ENCODE measurements around the gene UAP1L1. TPM values are rescaled to one million over a fixed set of nuclear protein-coding genes. Genes with fewer than 3 reads are reported as not detected.
A peak's percentile ranks its signal among the peaks of the same experiment; 100 is the strongest.

The UAP1L1 gene
- total RNA-seq, 2 donors from 2014 or later, result 15.2 to 20.5 TPM

GRCh38 chr9:137067860-137068538 lies 9.3 kb upstream of the UAP1L1 start:
- intact Hi-C loops (cut with DNase I), result loop anchor here in 1 of 2 donors (10.0 kb wide), 1 partner anchor 283 kb away; no protein-coding TSS in a partner anchor
- no peak for DNase-seq (ENCODE audit: low spot score)

- no peak for DNase-seq (ENCODE audit: low spot score)
- intact Hi-C loops (cut with DNase I), result loop anchor here in 1 of 2 donors (10.0 kb wide), 1 partner anchor 284 kb away; no protein-coding TSS in a partner anchor
Observed at GRCh38 chr9:137068539-137069507, 8.5 kb upstream of the UAP1L1 start.

GRCh38 chr9:137069508-137070091 lies 7.7 kb upstream of the UAP1L1 start:
- DNase-seq (ENCODE audit: low spot score), result no peak
- intact Hi-C loops (cut with DNase I), result loop anchor here in 1 of 2 donors (10.0 kb wide), 1 partner anchor 285 kb away; no protein-coding TSS in a partner anchor

GRCh38 chr9:137070201-137070905 lies 7.0 kb upstream of the UAP1L1 start, which contains the start of gene SAPCD2:
Gene SAPCD2 (minus strand): TSS chr9:137070557. CDS start chr9:137070460, 97 bp downstream.
- intact Hi-C loops (cut with DNase I), result no loop called here
- peak; percentile 96 for DNase-seq (ENCODE audit: low spot score)

- intact Hi-C loops (cut with DNase I), result no loop called here
Observed at GRCh38 chr9:137070906-137071275, 6.4 kb upstream of the UAP1L1 start.

GRCh38 chr9:137071282-137071681 lies 6.0 kb upstream of the UAP1L1 start:
- intact Hi-C loops (cut with DNase I), result no loop called here
- DNase-seq (ENCODE audit: low spot score), result no peak

More at GRCh38 chr9:137070906-137071275, 6.4 kb upstream of the UAP1L1 start:
- no peak for DNase-seq (ENCODE audit: low spot score)

GRCh38 chr9:137073992-137074399 lies 3.3 kb upstream of the UAP1L1 start:
- DNase-seq (ENCODE audit: low spot score), result no peak
- intact Hi-C loops (cut with DNase I), result no loop called here

GRCh38 chr9:137074657-137075274 lies 2.6 kb upstream of the UAP1L1 start:
- intact Hi-C loops (cut with DNase I), result no loop called here
- DNase-seq (ENCODE audit: low spot score), result no peak

GRCh38 chr9:137075275-137075775 lies 2.0 kb upstream of the UAP1L1 start:
- intact Hi-C loops (cut with DNase I), result no loop called here
- DNase-seq (ENCODE audit: low spot score), result no peak

GRCh38 chr9:137076636-137077009 lies 694 bp upstream of the UAP1L1 start:
- intact Hi-C loops (cut with DNase I), result no loop called here
- peak; percentile 82 for DNase-seq (ENCODE audit: low spot score)

- DNase-seq (ENCODE audit: low spot score), result no peak
- intact Hi-C loops (cut with DNase I), result no loop called here
Observed at GRCh38 chr9:137077758-137078693, 709 bp downstream of the UAP1L1 start.

- intact Hi-C loops (cut with DNase I), result no loop called here
- DNase-seq (ENCODE audit: low spot score), result no peak
Observed at GRCh38 chr9:137078701-137079400, 1.5 kb downstream of the UAP1L1 start.

- no peak for DNase-seq (ENCODE audit: low spot score)
- intact Hi-C loops (cut with DNase I), result no loop called here
Observed at GRCh38 chr9:137079401-137079787, 2.1 kb downstream of the UAP1L1 start.

- no peak for DNase-seq (ENCODE audit: low spot score)
- intact Hi-C loops (cut with DNase I), result no loop called here
Observed at GRCh38 chr9:137080260-137081122, 3.2 kb downstream of the UAP1L1 start.

GRCh38 chr9:137082222-137082924 lies 5.1 kb downstream of the UAP1L1 start:
- intact Hi-C loops (cut with DNase I), result no loop called here
- no peak for DNase-seq (ENCODE audit: low spot score)
